Measurements from ENCODE around the gene DMXL2. TPM values are rescaled to one million over a fixed set of nuclear protein-coding genes. Genes with fewer than 3 reads are reported as not detected.
"Not testable (repeated sequence)": the region's sequence is repeated elsewhere in the genome, so short reads cannot be mapped to it uniquely, and the experiment has no call there.

Gene DMXL2
- total RNA-seq, 1 experiment from 2014 or later, result 10.9 TPM

- ChIA-PET POLR2A (ENCODE audit: unreplicated experiment) (no interaction called here), CTCF (no interaction called here)
- Histone ChIP-seq H3K9ac (ENCODE audit: low read length) (no peak overlapping the region), H3K4me3 (ENCODE audit: low read length) (no peak overlapping the region), H3K4me2 (ENCODE audit: low read length) (no peak overlapping the region), H3F3A (ENCODE audit: low read length, unreplicated experiment) (no peaks in the 10 kb centered on the region), H3K9me2 (replicated peaks; ENCODE audit: low read length) (no peaks in the 10 kb centered on the region), H3K4me1 (ENCODE audit: insufficient read depth, low read length) (no peaks in the 10 kb centered on the region), H3K36me3 (ENCODE audit: low read depth, low read length) (no peaks in the 10 kb centered on the region), H3K9me3 (ENCODE audit: low read length) (no peaks in the 10 kb centered on the region), H3K79me2 (ENCODE audit: low read length) (no peaks in the 10 kb centered on the region), H2AFZ (ENCODE audit: low read length) (no peak overlapping the region), H4K20me1 (ENCODE audit: low read length) (no peaks in the 10 kb centered on the region), H3K27me3 (ENCODE audit: low read length) (peaks cover 9% of the 10 kb centered on the region; the same call in 1 of the 2 replicates), H3K27ac (ENCODE audit: low read length) (no peak overlapping the region)
- DNase-seq (no peak), ATAC-seq (no peak)
- TF ChIP-seq, protein P1, sequence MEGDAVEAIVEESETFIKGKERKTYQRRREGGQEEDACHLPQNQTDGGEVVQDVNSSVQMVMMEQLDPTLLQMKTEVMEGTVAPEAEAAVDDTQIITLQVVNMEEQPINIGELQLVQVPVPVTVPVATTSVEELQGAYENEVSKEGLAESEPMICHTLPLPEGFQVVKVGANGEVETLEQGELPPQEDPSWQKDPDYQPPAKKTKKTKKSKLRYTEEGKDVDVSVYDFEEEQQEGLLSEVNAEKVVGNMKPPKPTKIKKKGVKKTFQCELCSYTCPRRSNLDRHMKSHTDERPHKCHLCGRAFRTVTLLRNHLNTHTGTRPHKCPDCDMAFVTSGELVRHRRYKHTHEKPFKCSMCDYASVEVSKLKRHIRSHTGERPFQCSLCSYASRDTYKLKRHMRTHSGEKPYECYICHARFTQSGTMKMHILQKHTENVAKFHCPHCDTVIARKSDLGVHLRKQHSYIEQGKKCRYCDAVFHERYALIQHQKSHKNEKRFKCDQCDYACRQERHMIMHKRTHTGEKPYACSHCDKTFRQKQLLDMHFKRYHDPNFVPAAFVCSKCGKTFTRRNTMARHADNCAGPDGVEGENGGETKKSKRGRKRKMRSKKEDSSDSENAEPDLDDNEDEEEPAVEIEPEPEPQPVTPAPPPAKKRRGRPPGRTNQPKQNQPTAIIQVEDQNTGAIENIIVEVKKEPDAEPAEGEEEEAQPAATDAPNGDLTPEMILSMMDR (conservative IDR thresholded peaks at IDR 0.05; ENCODE audit: low read depth, low read length), result no peak
- TF ChIP-seq EZH2phosphoT487 (IDR thresholded peaks at IDR 0.05; ENCODE audit: borderline replicate concordance, low read length), result no peak
- no TSS peak for BruUV-seq (replicated peaks)
- intact Hi-C loops (cut with micrococcal nuclease), result no loop called here
Measured at GRCh38 chr15:51661072-51661471, 38.5 kb upstream of the DMXL2 start.

GRCh38 chr15:51658664-51659063 is 36.1 kb upstream of the DMXL2 start:
- Histone ChIP-seq H4K20me1 (ENCODE audit: low read length) (no peaks in the 10 kb centered on the region), H3K79me2 (ENCODE audit: low read length) (no peaks in the 10 kb centered on the region), H3K4me1 (ENCODE audit: insufficient read depth, low read length) (no peaks in the 10 kb centered on the region), H3K9ac (ENCODE audit: low read length) (no peak overlapping the region), H3K27me3 (ENCODE audit: low read length) (peaks cover 9% of the 10 kb centered on the region; the same call in 1 of the 2 replicates), H3K4me3 (ENCODE audit: low read length) (no peak overlapping the region), H3K4me2 (ENCODE audit: low read length) (no peak overlapping the region), H3K9me2 (replicated peaks; ENCODE audit: low read length) (no peaks in the 10 kb centered on the region), H3K27ac (ENCODE audit: low read length) (no peak overlapping the region), H3K9me3 (ENCODE audit: low read length) (no peaks in the 10 kb centered on the region), H3F3A (ENCODE audit: low read length, unreplicated experiment) (no peaks in the 10 kb centered on the region), H3K36me3 (ENCODE audit: low read depth, low read length) (no peaks in the 10 kb centered on the region), H2AFZ (ENCODE audit: low read length) (no peak overlapping the region)
- ChIA-PET POLR2A (ENCODE audit: unreplicated experiment) (no interaction called here), CTCF (no interaction called here)
- no TSS peak for BruUV-seq (replicated peaks)
- TF ChIP-seq, protein P1 (conservative IDR thresholded peaks at IDR 0.05; ENCODE audit: low read depth, low read length), result no peak
- no peak for TF ChIP-seq EZH2phosphoT487 (IDR thresholded peaks at IDR 0.05; ENCODE audit: borderline replicate concordance, low read length)
- no peak for TF ChIP-seq EZH2 (IDR thresholded peaks at IDR 0.05; ENCODE audit: low read length, unreplicated experiment)
- ATAC-seq (no peak), DNase-seq (no peak)
- intact Hi-C loops (cut with micrococcal nuclease), result no loop called here

DNA sequence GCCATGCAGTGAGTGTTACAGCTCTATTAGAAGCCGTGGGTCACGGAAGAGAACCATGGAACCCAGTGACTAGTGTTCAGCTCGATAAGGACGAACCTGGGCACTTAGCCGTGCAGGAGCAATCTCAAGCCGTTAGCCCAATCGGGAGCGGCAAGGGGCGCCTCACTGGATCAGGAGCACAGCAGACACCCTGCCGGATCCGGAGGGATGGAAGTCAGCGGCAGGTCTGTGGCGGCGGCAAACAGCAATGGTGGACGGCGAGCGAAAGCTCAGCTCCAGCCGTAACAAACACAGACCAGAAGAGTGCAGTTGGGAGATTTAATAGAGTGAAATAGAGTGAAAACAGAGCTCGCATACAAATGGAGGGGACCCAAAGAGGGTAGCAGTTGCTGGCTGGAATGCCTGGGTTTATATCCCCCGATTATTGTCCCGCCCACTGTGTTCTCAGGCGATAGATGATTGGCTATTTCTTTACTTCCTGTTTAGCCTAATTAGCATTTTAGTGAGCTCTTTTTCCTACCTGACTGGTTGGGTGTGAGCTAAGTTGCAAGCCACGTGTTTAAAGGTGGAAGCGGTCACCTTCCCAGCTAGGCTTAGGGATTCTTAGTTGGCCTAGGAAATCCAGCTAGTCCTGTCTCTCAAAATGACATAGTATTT is 33.0 kb upstream of the DMXL2 start:
- BruUV-seq (replicated peaks); H3K4me2 ChIP-seq (ENCODE audit: low read length); POLR2A ChIA-PET (ENCODE audit: unreplicated experiment); ATAC-seq; H3K27ac ChIP-seq (ENCODE audit: low read length); CTCF ChIA-PET; H4K20me1 ChIP-seq (ENCODE audit: low read length); H3F3A ChIP-seq (ENCODE audit: low read length, unreplicated experiment); H3K27me3 ChIP-seq (ENCODE audit: low read length); H3K9me2 ChIP-seq (replicated peaks; ENCODE audit: low read length); H2AFZ ChIP-seq (ENCODE audit: low read length); H3K9ac ChIP-seq (ENCODE audit: low read length); H3K36me3 ChIP-seq (ENCODE audit: low read depth, low read length); H3K79me2 ChIP-seq (ENCODE audit: low read length); H3K4me3 ChIP-seq (ENCODE audit: low read length); DNase-seq; H3K9me3 ChIP-seq (ENCODE audit: low read length); intact Hi-C loops (cut with micrococcal nuclease); H3K4me1 ChIP-seq (ENCODE audit: insufficient read depth, low read length): not testable (repeated sequence)

Data from PC-3 (cell line).